H9 (cell line): ENCODE data around the gene DCN. TPM values are rescaled to one million over a fixed set of nuclear protein-coding genes. Genes with fewer than 3 reads are reported as not detected.

Experiments used
- DNase-seq: peaks from one replicate; pipeline ENCODE4 v3.0.0-alpha.2; 2017
- H2AFZ ChIP-seq: one replicate; pipeline ENCODE4 v1.6.1; 2013; ENCODE audit warnings: mild to moderate bottlenecking, low read length, control low read depth, moderate library complexity
- H2AK5ac ChIP-seq: 2 replicates; pipeline ENCODE4 v1.6.1; 2013; ENCODE audit warnings: low read length, control low read depth, mixed read lengths; ENCODE audit not compliant: insufficient read length
- H2BK120ac ChIP-seq: one replicate; pipeline ENCODE4 v1.6.1; 2013; ENCODE audit warnings: low read depth, mild to moderate bottlenecking, low read length, control low read depth, inconsistent platforms; ENCODE audit not compliant: poor library complexity, severe bottlenecking
- H2BK12ac ChIP-seq: 2 replicates; pipeline ENCODE4 v1.6.1; 2013; ENCODE audit warnings: low read length, control low read depth, mixed read lengths, low read depth; ENCODE audit not compliant: insufficient read length
- H2BK15ac ChIP-seq: 2 replicates; pipeline ENCODE4 v1.6.1; 2013; ENCODE audit warnings: low read depth, low read length, control low read depth
- H2BK20ac ChIP-seq: one replicate; pipeline ENCODE4 v1.6.1; 2013; ENCODE audit warnings: low read depth, mild to moderate bottlenecking, low read length, control low read depth, inconsistent platforms; ENCODE audit not compliant: poor library complexity, severe bottlenecking
- H2BK5ac ChIP-seq: 2 replicates; pipeline ENCODE4 v1.6.1; 2013; ENCODE audit warnings: low read length, control low read depth, mixed read lengths; ENCODE audit not compliant: insufficient read length
- H3K14ac ChIP-seq: 2 replicates; pipeline ENCODE4 v1.6.1; 2013; ENCODE audit warnings: low read length, control low read depth; ENCODE audit not compliant: insufficient read depth
- H3K18ac ChIP-seq: 2 replicates; pipeline ENCODE4 v1.6.1; 2013; ENCODE audit warnings: low read depth, mild to moderate bottlenecking, mixed read lengths, low read length, control low read depth; ENCODE audit not compliant: insufficient read length
- H3K23ac ChIP-seq: 2 replicates; pipeline ENCODE4 v1.6.1; 2013; ENCODE audit warnings: low read length, control low read depth, mixed read lengths, low read depth; ENCODE audit not compliant: insufficient read length
- H3K23me2 ChIP-seq: 2 replicates; pipeline ENCODE4 v1.6.1; 2013; ENCODE audit warnings: low read depth, mild to moderate bottlenecking, mixed read lengths, low read length, control low read depth; ENCODE audit not compliant: insufficient read length, poor library complexity, severe bottlenecking
- H3K27ac ChIP-seq: 2 replicates; pipeline ENCODE4 v1.5.1; 2013; ENCODE audit warnings: low read length, control low read depth, mixed read lengths, low read depth; ENCODE audit not compliant: insufficient read length
- H3K27me3 ChIP-seq: 2 replicates; pipeline ENCODE4 v1.6.1; 2013; ENCODE audit warnings: low read length, control low read depth, inconsistent platforms; ENCODE audit not compliant: insufficient read depth
- H3K4ac ChIP-seq: 2 replicates; pipeline ENCODE4 v1.6.1; 2013; ENCODE audit warnings: low read depth, mild to moderate bottlenecking, control low read depth, inconsistent platforms, low read length, moderate library complexity
- H3K4me1 ChIP-seq: 2 replicates; pipeline ENCODE4 v1.6.1; 2013; ENCODE audit warnings: low read length, control low read depth, inconsistent platforms; ENCODE audit not compliant: insufficient read depth
- H3K4me2 ChIP-seq: 2 replicates; pipeline ENCODE4 v1.6.1; 2013; ENCODE audit warnings: low read length, control low read depth, mixed read lengths; ENCODE audit not compliant: insufficient read length, insufficient read depth
- H3K56ac ChIP-seq: 2 replicates; pipeline ENCODE4 v1.6.1; 2013; ENCODE audit warnings: low read depth, mild to moderate bottlenecking, mixed read lengths, low read length, control low read depth; ENCODE audit not compliant: insufficient read length
- H3K79me1 ChIP-seq: 2 replicates; pipeline ENCODE4 v1.6.1; 2013; ENCODE audit warnings: low read depth, mild to moderate bottlenecking, moderate library complexity, low read length, control low read depth, inconsistent platforms; ENCODE audit not compliant: insufficient read depth, poor library complexity, severe bottlenecking
- H3K79me2 ChIP-seq: 2 replicates; pipeline ENCODE4 v1.6.1; 2013; ENCODE audit warnings: low read length, control low read depth, inconsistent platforms; ENCODE audit not compliant: insufficient read depth
- H3K9ac ChIP-seq: 2 replicates; pipeline ENCODE4 v1.6.1; 2013; ENCODE audit warnings: low read length, control low read depth, mixed read lengths; ENCODE audit not compliant: insufficient read length; ENCODE audit errors: extremely low read depth
- H3K9me3 ChIP-seq: one replicate; pipeline ENCODE4 v1.6.1; 2013; ENCODE audit warnings: low read depth, low read length, inconsistent platforms; ENCODE audit not compliant: control insufficient read depth
- H3T11ph ChIP-seq: one replicate; pipeline ENCODE4 v1.6.1; 2013; ENCODE audit warnings: mild to moderate bottlenecking, low read length, control low read depth, inconsistent platforms
- H4K20me1 ChIP-seq: one replicate; pipeline ENCODE4 v1.6.1; 2013; ENCODE audit not compliant: control insufficient read depth, insufficient read length, insufficient read depth
- H4K5ac ChIP-seq: 2 replicates; pipeline ENCODE4 v1.6.1; 2013; ENCODE audit warnings: low read depth, mild to moderate bottlenecking, mixed read lengths, low read length, control low read depth; ENCODE audit not compliant: insufficient read length
- H4K8ac ChIP-seq: replicated peaks from 2 replicates; pipeline ENCODE4 v1.6.1; 2013; ENCODE audit warnings: low read length, control low read depth, mixed read lengths, low read depth; ENCODE audit not compliant: insufficient read length
- H4K91ac ChIP-seq: 2 replicates; pipeline ENCODE4 v1.6.1; 2013; ENCODE audit warnings: low read depth, mild to moderate bottlenecking, moderate library complexity, mixed read lengths, low read length, control low read depth; ENCODE audit not compliant: insufficient read length
- H3K27ac Mint-ChIP-seq, 3 experiments: 2 replicates in 2 of 3; 3 replicates in 1 of 3; pipeline ENCODE4 v1.8.0; 2020 to 2021; ENCODE audit warnings: mixed read lengths in 3 of 3, mild to moderate bottlenecking in 1 of 3, moderate library complexity in 1 of 3
- H3K27me3 Mint-ChIP-seq: 2 replicates; pipeline ENCODE4 v1.8.0; 2021; ENCODE audit warnings: low read depth, mild to moderate bottlenecking, moderate library complexity, mixed read lengths
- H3K36me3 Mint-ChIP-seq, 3 experiments: 2 replicates in 2 of 3; 3 replicates in 1 of 3; pipeline ENCODE4 v1.8.0; 2020 to 2021; ENCODE audit warnings: low read depth in 3 of 3, mixed read lengths in 3 of 3; ENCODE audit not compliant: insufficient read depth in 1 of 3
- H3K4me1 Mint-ChIP-seq, 2 experiments: 2 replicates each; pipeline ENCODE4 v1.8.0; 2020; ENCODE audit warnings: mixed read lengths in 2 of 2
- H3K4me3 Mint-ChIP-seq, 2 experiments: 2 replicates in 1 of 2; 3 replicates in 1 of 2; pipeline ENCODE4 v1.8.0; 2020 to 2021; ENCODE audit warnings: mild to moderate bottlenecking in 2 of 2, mixed read lengths in 2 of 2, moderate library complexity in 1 of 2
- H3K9me3 Mint-ChIP-seq, 2 experiments: 2 replicates in 1 of 2; 3 replicates in 1 of 2; pipeline ENCODE4 v1.8.0; 2020; ENCODE audit warnings: mild to moderate bottlenecking in 2 of 2, mixed read lengths in 2 of 2, moderate library complexity in 1 of 2
- CTCF ChIP-seq: fragments of 200-600 bp; sonication (generic); conservative IDR thresholded peaks from 3 replicates; pipeline ENCODE4 v1.8.0; 2021; ENCODE audit warnings: antibody characterized with exemption, mild to moderate bottlenecking
- WGBS: extraction: QIAGEN DNeasy Blood & Tissue Kit; methylation state at CpG from one replicate; pipeline ENCODE4 v1.1.7; 2013; ENCODE audit warnings: missing lambda C conversion rate, low lambda C conversion rate, mixed read lengths; ENCODE audit not compliant: insufficient read length; ENCODE audit errors: extremely low coverage; 5-methylcytosine and 5-hydroxymethylcytosine counted together
- total RNA-seq: library from RNA; stranded (reverse); gene quantifications from 2 replicates; pipeline ENCODE4 v1.2.1, GENCODE V29; 2021

Gene DCN
- total RNA-seq, 1 experiment from 2014 or later: not detected

GRCh38 chr12:91093341-91093740, 89.3 kb downstream of the DCN start:
- no peak overlapping the region for H3T11ph ChIP-seq
- no peak overlapping the region for H3K9ac ChIP-seq
- H3K9me3 ChIP-seq: no peaks in the 10 kb centered on the region
- no peaks in the 10 kb centered on the region for H3K79me2 ChIP-seq
- no peak overlapping the region for H3K4ac ChIP-seq
- Mint-ChIP-seq H3K9me3 (peaks cover 27 to 29% of the 10 kb centered on the region in 2 experiments), H3K36me3 (peaks cover 12 to 26% (median 25%) of the 10 kb centered on the region in 3 experiments), H3K4me3 (no peak overlapping the region), H3K27me3 (peaks cover 4% of the 10 kb centered on the region; the same call in 1 of the 2 replicates), H3K27ac (no peak overlapping the region), H3K4me1 (no peaks in the 10 kb centered on the region)
- H4K8ac ChIP-seq: no peak overlapping the region
- H4K5ac ChIP-seq: no peak overlapping the region
- no CpG with 5 or more reads among the region's 4 CpGs for WGBS
- H4K20me1 ChIP-seq: no peaks in the 10 kb centered on the region
- no peaks in the 10 kb centered on the region for H3K4me1 ChIP-seq
- no peak overlapping the region for H3K27ac ChIP-seq
- H3K23me2 ChIP-seq: no peaks in the 10 kb centered on the region
- H2BK15ac ChIP-seq: no peak overlapping the region
- DNase-seq: no peak
- H2BK120ac ChIP-seq: no peak overlapping the region
- H2BK12ac ChIP-seq: no peak overlapping the region
- no peak overlapping the region for H3K4me2 ChIP-seq
- no peak overlapping the region for H2BK5ac ChIP-seq
- H3K14ac ChIP-seq: no peak overlapping the region
- no peaks in the 10 kb centered on the region for H3K79me1 ChIP-seq
- no peak overlapping the region for H4K91ac ChIP-seq
- no peak overlapping the region for H3K23ac ChIP-seq
- no peak overlapping the region for H2AFZ ChIP-seq
- H3K27me3 ChIP-seq: no peaks in the 10 kb centered on the region
- no peak overlapping the region for H3K56ac ChIP-seq
- H3K18ac ChIP-seq: no peak overlapping the region
- TF ChIP-seq CTCF: no peak
- no peak overlapping the region for H2BK20ac ChIP-seq
- no peak overlapping the region for H2AK5ac ChIP-seq
